HK-2 (cell line): Measurements from ENCODE around the gene LANCL1.
"Not testable (repeated sequence)": the region's sequence is repeated elsewhere in the genome, so short reads cannot be mapped to it uniquely, and the experiment has no call there.

Source experiments
- DNase-seq: peaks from one replicate; pipeline ENCODE4 v3.0.0-alpha.2; 2018; ENCODE audit not compliant: unreplicated experiment

Gene LANCL1

GRCh38 chr2:210459880-210460279 lies 16.7 kb downstream of the LANCL1 start:
- DNase-seq = no peak

GRCh38 chr2:210459407-210459806 lies 17.2 kb downstream of the LANCL1 start:
- DNase-seq = no peak

- no peak for DNase-seq
Observed at GRCh38 chr2:210458395-210458794, 18.2 kb downstream of the LANCL1 start.

GRCh38 chr2:210456571-210456970 lies 20.0 kb downstream of the LANCL1 start:
- no peak for DNase-seq

GRCh38 chr2:210454336-210454735 lies 22.2 kb downstream of the LANCL1 start:
- DNase-seq = no peak

- no peak for DNase-seq
Observed at GRCh38 chr2:210452194-210452593, 24.4 kb downstream of the LANCL1 start.

GRCh38 chr2:210450942-210451341 lies 25.6 kb downstream of the LANCL1 start:
- not testable (repeated sequence) for DNase-seq

- DNase-seq = no peak
Observed at GRCh38 chr2:210445732-210446131, 30.8 kb downstream of the LANCL1 start.

- DNase-seq = no peak
Observed at GRCh38 chr2:210445116-210445707, 31.3 kb downstream of the LANCL1 start.

GRCh38 chr2:210443527-210443926 lies 33.0 kb downstream of the LANCL1 start:
- no peak for DNase-seq

GRCh38 chr2:210442878-210443277 lies 33.7 kb downstream of the LANCL1 start:
- DNase-seq = no peak

- DNase-seq = no peak
Observed at GRCh38 chr2:210442457-210442856, 34.1 kb downstream of the LANCL1 start.

GRCh38 chr2:210440206-210440605 lies 36.4 kb downstream of the LANCL1 start:
- no peak for DNase-seq

GRCh38 chr2:210435439-210435838 lies 41.1 kb downstream of the LANCL1 start:
- DNase-seq = no peak

GRCh38 chr2:210432633-210433032 lies 43.9 kb downstream of the LANCL1 start:
- no peak for DNase-seq

- DNase-seq = no peak
Observed at GRCh38 chr2:210429403-210430137, 47.0 kb downstream of the LANCL1 start.

GRCh38 chr2:210428393-210429179 lies 48.0 kb downstream of the LANCL1 start:
- no peak for DNase-seq

GRCh38 chr2:210427309-210427708 lies 49.2 kb downstream of the LANCL1 start:
- not testable (repeated sequence) for DNase-seq

- no peak for DNase-seq
Observed at GRCh38 chr2:210422366-210422765, 54.2 kb downstream of the LANCL1 start.

GRCh38 chr2:210421916-210422315 lies 54.6 kb downstream of the LANCL1 start:
- DNase-seq = peak; percentile 57

GRCh38 chr2:210412660-210413059 lies 63.9 kb downstream of the LANCL1 start:
- DNase-seq = no peak

- DNase-seq = no peak
Observed at GRCh38 chr2:210410542-210410941, 66.0 kb downstream of the LANCL1 start.
